Tibial nerve (tissue), 4 donors: ENCODE data around the gene LOXHD1.

Experiments
- EP300 ChIP-seq, 2 donors: sonication (generic); formaldehyde crosslinking; IDR thresholded peaks; one replicate each; pipeline ENCODE4 v1.6.1; 2017; ENCODE audit warnings: antibody characterized with exemption in 2 of 2, mild to moderate bottlenecking in 1 of 2
- POLR2A ChIP-seq, 2 donors: fragments of 450-650 bp; IDR thresholded peaks; one replicate each; pipeline ENCODE4 v1.6.1; 2017; ENCODE audit warnings: antibody characterized with exemption in 2 of 2, mild to moderate bottlenecking in 2 of 2, moderate library complexity in 2 of 2
- TF ChIP-seq, protein P1 (sequence below), 5 experiments: fragments of 200-600 bp in 3 of 5; fragments of 450-650 bp in 2 of 5; sonication (generic) in 3 of 5; IDR thresholded peaks; one replicate each; pipeline ENCODE4 v1.5.1; 2016 to 2019; ENCODE audit warnings: antibody characterized with exemption in 5 of 5, mild to moderate bottlenecking in 3 of 5, moderate library complexity in 2 of 5

DNA sequence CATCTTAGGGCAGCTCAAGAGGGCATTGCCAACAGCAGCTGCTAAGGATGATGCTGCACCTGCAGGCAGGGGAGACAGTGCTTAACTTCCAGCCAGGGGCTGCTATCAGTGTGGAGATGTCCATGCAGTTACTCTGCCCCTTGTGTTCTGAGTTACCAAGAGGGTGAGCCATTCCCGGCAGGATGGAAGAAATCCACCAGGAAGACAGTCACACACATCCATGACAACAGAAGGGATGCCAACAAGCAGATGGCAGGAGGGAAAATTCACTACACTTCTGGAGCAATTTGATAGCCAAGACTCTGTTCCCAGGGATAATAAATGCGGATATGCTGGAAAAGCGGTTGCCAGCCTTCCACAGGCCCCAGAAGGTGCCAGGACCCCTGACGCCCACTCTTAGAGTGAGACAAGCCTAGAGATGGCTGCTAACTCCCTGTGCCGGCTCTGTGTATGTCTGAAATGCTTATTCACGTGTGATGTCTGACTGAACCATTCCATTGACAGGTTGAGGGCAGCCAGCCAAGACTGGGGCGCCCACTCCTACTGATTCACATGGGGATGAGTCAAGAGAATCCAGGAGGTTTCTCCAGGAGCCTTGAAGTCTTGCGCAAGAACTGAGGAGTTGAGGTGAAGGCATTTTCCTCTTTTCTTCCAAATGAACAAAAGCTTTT lies 24.5 kb downstream of the LOXHD1 start:
- TF ChIP-seq POLR2A (IDR thresholded peaks at IDR 0.05) (no peak), EP300 (IDR thresholded peaks at IDR 0.05) (no peak)
- TF ChIP-seq, protein P1, sequence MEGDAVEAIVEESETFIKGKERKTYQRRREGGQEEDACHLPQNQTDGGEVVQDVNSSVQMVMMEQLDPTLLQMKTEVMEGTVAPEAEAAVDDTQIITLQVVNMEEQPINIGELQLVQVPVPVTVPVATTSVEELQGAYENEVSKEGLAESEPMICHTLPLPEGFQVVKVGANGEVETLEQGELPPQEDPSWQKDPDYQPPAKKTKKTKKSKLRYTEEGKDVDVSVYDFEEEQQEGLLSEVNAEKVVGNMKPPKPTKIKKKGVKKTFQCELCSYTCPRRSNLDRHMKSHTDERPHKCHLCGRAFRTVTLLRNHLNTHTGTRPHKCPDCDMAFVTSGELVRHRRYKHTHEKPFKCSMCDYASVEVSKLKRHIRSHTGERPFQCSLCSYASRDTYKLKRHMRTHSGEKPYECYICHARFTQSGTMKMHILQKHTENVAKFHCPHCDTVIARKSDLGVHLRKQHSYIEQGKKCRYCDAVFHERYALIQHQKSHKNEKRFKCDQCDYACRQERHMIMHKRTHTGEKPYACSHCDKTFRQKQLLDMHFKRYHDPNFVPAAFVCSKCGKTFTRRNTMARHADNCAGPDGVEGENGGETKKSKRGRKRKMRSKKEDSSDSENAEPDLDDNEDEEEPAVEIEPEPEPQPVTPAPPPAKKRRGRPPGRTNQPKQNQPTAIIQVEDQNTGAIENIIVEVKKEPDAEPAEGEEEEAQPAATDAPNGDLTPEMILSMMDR (IDR thresholded peaks at IDR 0.05), result no peak
